ENCODE data around the gene SIRPD. TPM values are rescaled to one million over a fixed set of nuclear protein-coding genes. Genes with fewer than 3 reads are reported as not detected.

The SIRPD gene
- total RNA-seq, 5 donors from 2014 or later (not counting 1 experiment from before 2014, with no cell fraction given): 0.19 to 0.25 (median 0.23) TPM; not detected in 2

DNA sequence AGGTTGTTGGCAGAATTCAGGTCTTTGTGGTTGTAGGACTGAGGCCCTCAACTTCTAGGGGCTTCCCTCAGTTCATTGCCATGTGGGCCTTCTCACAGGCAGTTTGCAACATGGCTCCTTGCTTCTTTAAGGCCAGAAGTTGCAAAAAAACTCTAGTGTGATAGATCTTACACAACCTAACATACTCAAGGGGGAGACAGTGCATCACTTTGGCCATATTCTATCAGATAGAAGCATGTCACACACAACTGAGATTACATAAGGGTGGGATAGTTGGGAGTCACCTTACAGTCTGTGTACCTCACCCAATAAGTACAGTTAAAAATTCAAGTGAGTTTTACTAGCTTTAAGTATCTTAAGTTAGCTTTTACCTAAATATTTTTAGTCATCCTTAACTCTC, 1.6 kb downstream of the SIRPD start:
- no peak overlapping the region for H3K4me3 ChIP-seq (ENCODE audit: control insufficient read depth in 1 of 2, extremely low read depth in 1 of 2, low read length in 1 of 2)
- DNase-seq: peak in 2 of 35 experiments; percentile 6 to 54
- no peaks in the 10 kb centered on the region for H3K4me1 ChIP-seq (ENCODE audit: control insufficient read depth in 1 of 2, extremely low read depth in 1 of 2, insufficient read depth in 2 of 2, low read length in 2 of 2)
- no peaks in the 10 kb centered on the region for H3K36me3 ChIP-seq (ENCODE audit: control insufficient read depth in 2 of 2, extremely low read depth in 1 of 2, insufficient read depth in 1 of 2, low read length in 1 of 2)
- CTCF ChIA-PET: interaction anchor here (0.6 to 3.0 kb wide), 6 partner anchors 72 to 621 kb away, joined by 3 to 20 read pairs (median 6); no protein-coding TSS in a partner anchor
- Mint-ChIP-seq H3K4me3 (no peak overlapping the region), H3K36me3 (peaks cover 2% of the 10 kb centered on the region), H3K27ac (peak overlapping the region in 1 of 2 donors; percentile 41), H3K9me3 (peaks cover 3 to 7% (median 3%) of the 10 kb centered on the region in 3 donors), H3K4me1 (peaks cover 7 to 10% (median 8%) of the 10 kb centered on the region in 3 donors), H3K27me3 (peaks cover 0 to 3% of the 10 kb centered on the region in 2 donors)
- no peak overlapping the region for H3K27ac ChIP-seq (ENCODE audit: low read length)
- ATAC-seq (replicated peaks in 1 of 4): peak in 3 of 4 experiments; percentile 62 to 68 (median 63)
- H3K27me3 ChIP-seq (replicated peaks in 1 of 2; ENCODE audit: control insufficient read depth in 2 of 2, extremely low read depth in 1 of 2, insufficient read depth in 2 of 2, low read length in 1 of 2): no peaks in the 10 kb centered on the region
- H3K9me3 ChIP-seq: no peaks in the 10 kb centered on the region
- POLR2A ChIA-PET: no interaction called here

DNA sequence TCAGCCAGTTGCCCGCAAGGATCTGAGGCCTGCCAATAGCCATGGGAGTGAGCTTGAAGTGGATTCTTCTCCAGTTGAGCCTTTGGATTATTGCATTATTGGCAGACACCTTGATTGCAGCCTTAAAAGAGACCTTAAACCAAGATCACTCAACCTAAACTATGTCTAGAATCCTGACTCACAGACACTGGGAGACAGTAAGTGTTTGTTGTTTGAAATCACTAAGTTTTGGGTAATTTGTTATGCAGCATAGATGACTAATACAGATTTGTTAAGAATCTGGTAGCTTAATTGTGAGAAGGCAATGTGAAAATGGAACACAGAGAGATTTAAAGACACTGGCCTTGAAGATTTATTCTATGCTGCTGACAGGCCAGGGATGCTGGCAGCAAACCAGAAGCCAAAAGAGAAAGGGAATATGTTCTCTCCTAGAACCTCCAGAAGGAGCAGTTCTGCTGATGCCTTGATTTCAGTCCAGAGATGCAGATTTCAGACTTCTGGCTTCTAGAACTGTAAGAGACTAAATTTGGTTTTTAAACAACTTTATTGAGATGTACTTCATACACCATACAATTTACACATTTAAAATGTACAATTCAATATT, 17.6 kb downstream of the SIRPD start:
- DNase-seq: no peak
- no peak overlapping the region for H3K4me3 Mint-ChIP-seq
- no peaks in the 10 kb centered on the region for H3K27me3 ChIP-seq (replicated peaks in 1 of 2; ENCODE audit: control insufficient read depth in 2 of 2, extremely low read depth in 1 of 2, insufficient read depth in 2 of 2, low read length in 1 of 2)
- WGBS (ENCODE audit: insufficient coverage): no CpG with 5 or more reads among the region's 1 CpG
- no peaks in the 10 kb centered on the region for H3K36me3 Mint-ChIP-seq
- ChIA-PET CTCF (interaction anchor here in 1 of 2 donors (0.8 kb wide), 1 partner anchor 36 kb away, joined by 3 read pairs; no protein-coding TSS in a partner anchor), POLR2A (interaction anchor here in 1 of 2 donors (0.6 kb wide), 1 partner anchor 372 kb away, joined by 3 read pairs; no protein-coding TSS in a partner anchor)
- H3K4me1 ChIP-seq (ENCODE audit: control insufficient read depth in 1 of 2, extremely low read depth in 1 of 2, insufficient read depth in 2 of 2, low read length in 2 of 2): no peaks in the 10 kb centered on the region
- H3K4me3 ChIP-seq (ENCODE audit: control insufficient read depth in 1 of 2, extremely low read depth in 1 of 2, low read length in 1 of 2): no peak overlapping the region
- no peaks in the 10 kb centered on the region for H3K9me3 ChIP-seq
- peaks cover 0 to 10% (median 6%) of the 10 kb centered on the region in 3 donors for H3K9me3 Mint-ChIP-seq
- H3K4me1 Mint-ChIP-seq: peaks cover 4 to 22% (median 13%) of the 10 kb centered on the region in 3 donors
- no peak overlapping the region for H3K27ac Mint-ChIP-seq
- no peaks in the 10 kb centered on the region for H3K27me3 Mint-ChIP-seq
- no peaks in the 10 kb centered on the region for H3K36me3 ChIP-seq (ENCODE audit: control insufficient read depth in 2 of 2, extremely low read depth in 1 of 2, insufficient read depth in 1 of 2, low read length in 1 of 2)
- no peak for ATAC-seq (replicated peaks in 1 of 4)
- H3K27ac ChIP-seq (ENCODE audit: low read length): no peak overlapping the region

DNA sequence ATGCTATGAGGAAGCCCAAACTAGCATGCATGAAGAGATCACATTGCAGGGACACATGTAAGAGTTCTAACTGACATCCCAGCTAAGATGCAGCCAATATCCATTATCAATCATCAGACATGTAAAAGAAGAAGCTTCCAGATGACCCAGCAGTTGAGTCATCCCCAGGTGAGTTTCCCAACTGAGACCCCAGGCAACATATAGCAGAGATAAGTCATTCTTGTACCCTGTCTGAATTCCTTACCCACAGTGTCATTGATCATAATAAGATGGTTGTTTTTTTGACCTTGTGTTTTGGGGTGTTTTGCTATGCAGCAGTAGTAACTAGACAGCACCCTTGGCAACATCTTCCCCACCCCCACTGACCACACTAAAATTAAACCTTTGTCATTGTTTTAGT, 18.9 kb downstream of the SIRPD start:
- no peak for DNase-seq
- H3K27ac Mint-ChIP-seq: no peak overlapping the region

DNA sequence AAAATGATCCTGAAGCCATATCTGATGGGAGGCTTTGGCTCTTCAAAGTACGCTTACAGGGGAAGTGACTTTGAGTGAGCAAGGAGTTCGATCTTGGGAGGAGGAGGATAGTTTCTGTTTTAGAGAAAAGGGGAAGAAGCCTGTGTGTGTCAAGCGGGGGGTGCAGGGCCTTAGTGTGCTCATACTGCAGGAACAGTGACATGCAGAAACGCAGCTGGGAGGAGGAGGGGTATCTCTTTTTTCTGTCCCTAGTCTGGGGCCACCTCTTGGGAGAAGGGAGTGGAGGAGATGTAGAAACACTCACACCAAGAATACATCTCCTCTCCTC, 19.8 kb downstream of the SIRPD start:
- Histone ChIP-seq H3K4me3 (ENCODE audit: control insufficient read depth in 1 of 2, extremely low read depth in 1 of 2, low read length in 1 of 2) (no peak overlapping the region), H3K9me3 (no peaks in the 10 kb centered on the region), H3K27ac (ENCODE audit: low read length) (no peak overlapping the region), H3K36me3 (ENCODE audit: control insufficient read depth in 2 of 2, extremely low read depth in 1 of 2, insufficient read depth in 1 of 2, low read length in 1 of 2) (no peaks in the 10 kb centered on the region), H3K27me3 (replicated peaks in 1 of 2; ENCODE audit: control insufficient read depth in 2 of 2, extremely low read depth in 1 of 2, insufficient read depth in 2 of 2, low read length in 1 of 2) (peaks cover 0 to 5% of the 10 kb centered on the region in 2 experiments), H3K4me1 (ENCODE audit: control insufficient read depth in 1 of 2, extremely low read depth in 1 of 2, insufficient read depth in 2 of 2, low read length in 2 of 2) (no peaks in the 10 kb centered on the region)
- POLR2A ChIA-PET: no interaction called here
- no peak for ATAC-seq (replicated peaks in 1 of 4)
- Mint-ChIP-seq H3K4me3 (no peak overlapping the region), H3K27ac (no peak overlapping the region), H3K27me3 (no peaks in the 10 kb centered on the region), H3K4me1 (peaks cover 4 to 22% (median 13%) of the 10 kb centered on the region in 3 donors), H3K36me3 (no peaks in the 10 kb centered on the region), H3K9me3 (peaks cover 0 to 10% (median 0%) of the 10 kb centered on the region in 3 donors)
- CTCF ChIA-PET: no interaction called here
- 60% methylated on average over 3 of the region's 4 CpGs for WGBS (ENCODE audit: insufficient coverage)
- DNase-seq: peak in 3 of 35 experiments; percentile 11 to 31 (median 12)

More for the DNA sequence above, 18.9 kb downstream of the SIRPD start:
- H3K4me1 ChIP-seq (ENCODE audit: control insufficient read depth in 1 of 2, extremely low read depth in 1 of 2, insufficient read depth in 2 of 2, low read length in 2 of 2): no peaks in the 10 kb centered on the region
- H3K36me3 ChIP-seq (ENCODE audit: control insufficient read depth in 2 of 2, extremely low read depth in 1 of 2, insufficient read depth in 1 of 2, low read length in 1 of 2): no peaks in the 10 kb centered on the region
- H3K9me3 ChIP-seq: no peaks in the 10 kb centered on the region
- no peak for ATAC-seq (replicated peaks in 1 of 4)
- Mint-ChIP-seq H3K9me3 (peaks cover 0 to 10% (median 3%) of the 10 kb centered on the region in 3 donors), H3K4me1 (peaks cover 4 to 22% (median 13%) of the 10 kb centered on the region in 3 donors), H3K36me3 (no peaks in the 10 kb centered on the region), H3K27me3 (no peaks in the 10 kb centered on the region), H3K4me3 (no peak overlapping the region)
- no peak overlapping the region for H3K4me3 ChIP-seq (ENCODE audit: control insufficient read depth in 1 of 2, extremely low read depth in 1 of 2, low read length in 1 of 2)
- ChIA-PET CTCF (no interaction called here), POLR2A (no interaction called here)
- H3K27ac ChIP-seq (ENCODE audit: low read length): no peak overlapping the region
- peaks cover 0 to 1% of the 10 kb centered on the region in 2 experiments for H3K27me3 ChIP-seq (replicated peaks in 1 of 2; ENCODE audit: control insufficient read depth in 2 of 2, extremely low read depth in 1 of 2, insufficient read depth in 2 of 2, low read length in 1 of 2)

DNA sequence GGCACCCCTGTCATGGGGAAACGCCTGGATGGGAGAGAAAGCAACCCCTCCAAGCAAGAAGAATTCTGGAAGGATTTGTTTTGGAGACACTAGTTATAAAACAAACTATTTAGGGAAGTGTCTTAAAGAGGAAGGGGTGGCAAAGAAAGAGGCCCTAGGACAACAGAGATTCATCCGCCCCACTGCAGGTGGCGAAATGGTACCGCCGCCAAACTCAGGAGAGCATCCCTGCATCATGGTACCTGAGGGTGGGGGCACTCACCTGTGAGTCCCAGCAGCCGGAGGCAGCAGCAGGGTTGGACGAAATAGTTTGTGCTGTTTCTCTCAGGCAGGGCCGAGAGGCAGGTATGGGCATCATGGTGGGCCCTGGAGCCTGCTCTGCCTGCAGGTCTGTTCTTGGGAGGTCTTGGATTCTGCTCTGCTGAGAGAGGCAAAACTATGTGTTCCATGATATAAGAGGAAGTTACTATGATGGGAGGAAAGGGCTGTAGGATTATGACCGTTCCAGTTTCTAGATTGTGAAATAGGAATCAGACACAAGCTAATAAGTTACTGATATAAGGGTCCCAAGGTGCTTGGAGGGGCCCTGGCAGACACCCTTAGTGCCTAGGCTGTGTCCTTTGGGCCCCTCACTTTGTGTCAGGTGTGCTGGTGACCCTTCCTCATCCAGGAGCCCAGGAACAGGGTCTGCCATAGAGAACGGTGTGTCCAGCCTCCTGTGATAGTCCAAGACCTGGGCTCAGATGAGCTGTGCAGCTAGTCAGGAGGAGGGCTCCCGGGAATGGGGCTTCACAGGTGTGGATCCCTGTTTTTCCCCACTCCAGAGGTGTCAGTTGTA, 20.4 kb downstream of the SIRPD start:
- ChIA-PET CTCF (no interaction called here), POLR2A (no interaction called here)
- no peak overlapping the region for H3K27ac Mint-ChIP-seq
- ATAC-seq (replicated peaks in 1 of 4): no peak
- Histone ChIP-seq H3K4me1 (ENCODE audit: control insufficient read depth in 1 of 2, extremely low read depth in 1 of 2, insufficient read depth in 2 of 2, low read length in 2 of 2) (no peaks in the 10 kb centered on the region), H3K27ac (ENCODE audit: low read length) (no peak overlapping the region), H3K9me3 (no peaks in the 10 kb centered on the region), H3K36me3 (ENCODE audit: control insufficient read depth in 2 of 2, extremely low read depth in 1 of 2, insufficient read depth in 1 of 2, low read length in 1 of 2) (no peaks in the 10 kb centered on the region), H3K27me3 (replicated peaks in 1 of 2; ENCODE audit: control insufficient read depth in 2 of 2, extremely low read depth in 1 of 2, insufficient read depth in 2 of 2, low read length in 1 of 2) (peaks cover 0 to 5% of the 10 kb centered on the region in 2 experiments), H3K4me3 (ENCODE audit: control insufficient read depth in 1 of 2, extremely low read depth in 1 of 2, low read length in 1 of 2) (no peak overlapping the region)
- peaks cover 0 to 10% (median 0%) of the 10 kb centered on the region in 3 donors for H3K9me3 Mint-ChIP-seq
- peaks cover 4 to 22% (median 13%) of the 10 kb centered on the region in 3 donors for H3K4me1 Mint-ChIP-seq
- DNase-seq: no peak
- no peaks in the 10 kb centered on the region for H3K36me3 Mint-ChIP-seq
- no peak overlapping the region for H3K4me3 Mint-ChIP-seq
- 85% methylated on average over 8 of the region's 11 CpGs for WGBS (ENCODE audit: insufficient coverage)
- H3K27me3 Mint-ChIP-seq: no peaks in the 10 kb centered on the region

DNA sequence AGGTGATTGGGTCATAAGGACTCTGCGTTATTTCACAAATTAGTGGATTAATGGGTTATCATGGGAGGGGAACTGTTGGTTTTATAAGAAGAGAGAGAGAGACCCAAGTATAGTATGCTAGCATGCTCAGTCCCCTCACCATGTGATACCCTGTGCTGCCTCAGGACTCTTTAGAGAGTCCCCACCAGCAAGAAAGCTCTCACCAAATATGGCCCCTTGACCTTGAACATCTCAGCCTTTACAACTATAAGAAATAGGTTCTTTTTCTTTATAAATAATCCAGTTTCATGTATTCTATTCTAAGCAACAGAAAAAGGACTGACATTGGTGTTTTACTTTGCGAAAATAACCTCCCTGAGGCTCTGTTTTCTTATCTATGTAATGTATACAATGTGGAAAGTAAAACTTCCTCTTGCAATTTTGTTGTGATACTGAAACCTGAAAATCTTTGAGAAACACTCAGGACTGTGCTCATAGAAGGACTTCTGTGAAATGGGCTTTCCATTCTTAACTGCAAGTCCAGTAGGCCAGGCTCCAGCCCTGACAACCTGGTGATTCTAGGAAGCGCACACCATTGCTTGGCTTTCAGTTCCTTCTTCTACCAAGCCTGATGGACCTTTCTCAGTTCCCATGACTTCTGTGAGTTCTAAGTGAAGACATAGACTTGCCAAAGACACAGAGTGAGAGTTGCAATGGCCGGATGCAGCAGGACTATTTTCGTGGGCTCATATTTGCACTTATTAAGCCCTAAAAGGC, 21.9 kb downstream of the SIRPD start:
- Histone ChIP-seq H3K27me3 (replicated peaks in 1 of 2; ENCODE audit: control insufficient read depth in 2 of 2, extremely low read depth in 1 of 2, insufficient read depth in 2 of 2, low read length in 1 of 2) (peaks cover 0 to 5% of the 10 kb centered on the region in 2 experiments), H3K4me1 (ENCODE audit: control insufficient read depth in 1 of 2, extremely low read depth in 1 of 2, insufficient read depth in 2 of 2, low read length in 2 of 2) (no peaks in the 10 kb centered on the region), H3K9me3 (no peaks in the 10 kb centered on the region), H3K4me3 (ENCODE audit: control insufficient read depth in 1 of 2, extremely low read depth in 1 of 2, low read length in 1 of 2) (no peak overlapping the region), H3K36me3 (ENCODE audit: control insufficient read depth in 2 of 2, extremely low read depth in 1 of 2, insufficient read depth in 1 of 2, low read length in 1 of 2) (no peaks in the 10 kb centered on the region), H3K27ac (ENCODE audit: low read length) (no peak overlapping the region)
- Mint-ChIP-seq H3K36me3 (no peaks in the 10 kb centered on the region), H3K27me3 (no peaks in the 10 kb centered on the region), H3K4me3 (no peak overlapping the region), H3K9me3 (peaks cover 0 to 5% (median 0%) of the 10 kb centered on the region in 3 donors), H3K27ac (no peak overlapping the region), H3K4me1 (peaks cover 4 to 22% (median 13%) of the 10 kb centered on the region in 3 donors)
- ATAC-seq (replicated peaks in 1 of 4): no peak
- ChIA-PET POLR2A (no interaction called here), CTCF (no interaction called here)
- no peak for DNase-seq
- 96% methylated on average over 2 of the region's 5 CpGs for WGBS (ENCODE audit: insufficient coverage)
